Measurements from ENCODE around the gene CGB1.

Gene CGB1

GRCh38 chr19:49017041-49017665 is 19.5 kb downstream of the CGB1 start, which contains the start of gene LHB:
TSS of gene LHB (minus strand) at chr19:49017091. CDS start at chr19:49017081, 10 bp downstream.
- Histone ChIP-seq H3K27ac (ENCODE audit: low read length) (no peak within 1 kb of the TSS), H3K79me2 (ENCODE audit: low read length) (no peaks in the 10 kb centered on the region), H3K4me2 (ENCODE audit: low read depth, low read length) (peak within 1 kb of the TSS; percentile 94), H3K4me1 (ENCODE audit: low read length) (no peaks in the 10 kb centered on the region), H3F3A (ENCODE audit: insufficient read depth, low read length) (no peaks in the 10 kb centered on the region), H2AFZ (ENCODE audit: low read length) (0 out of 2 replicates have a peak within 1 kb of the TSS, but pooled peaks have one; percentile 11), H3K9me2 (replicated peaks; ENCODE audit: insufficient read depth, low read length) (no peaks in the 10 kb centered on the region), H4K20me1 (ENCODE audit: insufficient read depth, low read length) (no peaks in the 10 kb centered on the region), H3K27me3 (replicated peaks; ENCODE audit: insufficient read depth, low read length) (peaks cover 30% of the 10 kb centered on the region), H3K4me3 (ENCODE audit: low read length) (peak within 1 kb of the TSS; percentile 56), H3K9me3 (replicated peaks; ENCODE audit: insufficient read depth, low read length) (no peaks in the 10 kb centered on the region), H3K36me3 (replicated peaks; ENCODE audit: insufficient read depth, low read length) (no peaks in the 10 kb centered on the region), H3K9ac (ENCODE audit: low read length) (no peak within 1 kb of the TSS)
- TF ChIP-seq EZH2 (optimal IDR thresholded peaks at IDR 0.05; ENCODE audit: low read depth, low read length) (no peak), CTCF (IDR thresholded peaks at IDR 0.05; ENCODE audit: low read length) (no peak), EZH2phosphoT487 (IDR thresholded peaks at IDR 0.05; ENCODE audit: low read length) (no peak)
- no peak for DNase-seq

- no peak overlapping the region for H3K27ac ChIP-seq (ENCODE audit: low read length)
- no peaks in the 10 kb centered on the region for H3K9me2 ChIP-seq (replicated peaks; ENCODE audit: insufficient read depth, low read length)
- DNase-seq: no peak
- no peaks in the 10 kb centered on the region for H4K20me1 ChIP-seq (ENCODE audit: insufficient read depth, low read length)
- H3K9ac ChIP-seq (ENCODE audit: low read length): no peak overlapping the region
- H3K4me3 ChIP-seq (ENCODE audit: low read length): no peak overlapping the region
- no peaks in the 10 kb centered on the region for H3K79me2 ChIP-seq (ENCODE audit: low read length)
- H3K27me3 ChIP-seq (replicated peaks; ENCODE audit: insufficient read depth, low read length): peaks cover 26% of the 10 kb centered on the region
- no peaks in the 10 kb centered on the region for H3K4me1 ChIP-seq (ENCODE audit: low read length)
- H2AFZ ChIP-seq (ENCODE audit: low read length): no peak overlapping the region
- TF ChIP-seq CTCF (IDR thresholded peaks at IDR 0.05; ENCODE audit: low read length) (no peak), EZH2 (optimal IDR thresholded peaks at IDR 0.05; ENCODE audit: low read depth, low read length) (no peak), EZH2phosphoT487 (IDR thresholded peaks at IDR 0.05; ENCODE audit: low read length) (no peak)
- H3K4me2 ChIP-seq (ENCODE audit: low read depth, low read length): no peak overlapping the region
- no peaks in the 10 kb centered on the region for H3K9me3 ChIP-seq (replicated peaks; ENCODE audit: insufficient read depth, low read length)
- H3F3A ChIP-seq (ENCODE audit: insufficient read depth, low read length): no peaks in the 10 kb centered on the region
- H3K36me3 ChIP-seq (replicated peaks; ENCODE audit: insufficient read depth, low read length): no peaks in the 10 kb centered on the region
These were observed 20.4 kb downstream of the CGB1 start for GRCh38 chr19:49016067-49016839.

GRCh38 chr19:49014870-49015255 is 21.8 kb downstream of the CGB1 start:
- H3K36me3 ChIP-seq (replicated peaks; ENCODE audit: insufficient read depth, low read length): no peaks in the 10 kb centered on the region
- H3K9ac ChIP-seq (ENCODE audit: low read length): no peak overlapping the region
- peaks cover 16% of the 10 kb centered on the region for H3K27me3 ChIP-seq (replicated peaks; ENCODE audit: insufficient read depth, low read length)
- H3K9me3 ChIP-seq (replicated peaks; ENCODE audit: insufficient read depth, low read length): no peaks in the 10 kb centered on the region
- H3K79me2 ChIP-seq (ENCODE audit: low read length): no peaks in the 10 kb centered on the region
- H4K20me1 ChIP-seq (ENCODE audit: insufficient read depth, low read length): no peaks in the 10 kb centered on the region
- H2AFZ ChIP-seq (ENCODE audit: low read length): no peak overlapping the region
- no peak overlapping the region for H3K4me2 ChIP-seq (ENCODE audit: low read depth, low read length)
- DNase-seq: no peak
- TF ChIP-seq CTCF (IDR thresholded peaks at IDR 0.05; ENCODE audit: low read length) (no peak), EZH2 (optimal IDR thresholded peaks at IDR 0.05; ENCODE audit: low read depth, low read length) (no peak), EZH2phosphoT487 (IDR thresholded peaks at IDR 0.05; ENCODE audit: low read length) (no peak)
- no peaks in the 10 kb centered on the region for H3F3A ChIP-seq (ENCODE audit: insufficient read depth, low read length)
- H3K4me3 ChIP-seq (ENCODE audit: low read length): no peak overlapping the region
- no peaks in the 10 kb centered on the region for H3K9me2 ChIP-seq (replicated peaks; ENCODE audit: insufficient read depth, low read length)
- no peaks in the 10 kb centered on the region for H3K4me1 ChIP-seq (ENCODE audit: low read length)
- H3K27ac ChIP-seq (ENCODE audit: low read length): no peak overlapping the region
